Aorta (tissue), 5 donors: ENCODE measurements around the gene GNPTAB. TPM values are rescaled to one million over a fixed set of nuclear protein-coding genes. Genes with fewer than 3 reads are reported as not detected.
"Not testable (repeated sequence)": the region's sequence is repeated elsewhere in the genome, so short reads cannot be mapped to it uniquely, and the experiment has no call there.

Experiments used
- ATAC-seq: fragments of 200-7000 bp; cut with Tn5 transposase; one replicate; pipeline ENCODE4 v1.9.1; 2022; ENCODE audit warnings: moderate library complexity; ENCODE audit not compliant: low FRiP score
- DNase-seq, 2 donors: peaks; one replicate each; pipeline ENCODE4 v3.0.0-alpha.2; 2020
- H3K27ac ChIP-seq, 2 donors: one replicate each; pipeline ENCODE4 v1.5.1; 2013; ENCODE audit warnings: low read length in 2 of 2, mild to moderate bottlenecking in 2 of 2, moderate library complexity in 2 of 2, control low read depth in 1 of 2, inconsistent platforms in 1 of 2, low read depth in 1 of 2
- H3K27me3 ChIP-seq, 2 donors: one replicate each; pipeline ENCODE4 v1.6.1; 2013; ENCODE audit warnings: control low read depth in 1 of 2, low read length in 1 of 2, mild to moderate bottlenecking in 1 of 2, moderate library complexity in 1 of 2; ENCODE audit not compliant: insufficient read depth in 2 of 2, control insufficient read depth in 1 of 2
- H3K36me3 ChIP-seq, 2 donors: one replicate each; pipeline ENCODE4 v1.6.1; 2013; ENCODE audit warnings: control low read depth in 1 of 2, low read length in 1 of 2, mild to moderate bottlenecking in 1 of 2; ENCODE audit not compliant: insufficient read depth in 2 of 2, control insufficient read depth in 1 of 2
- H3K4me1 ChIP-seq, 2 donors: one replicate each; pipeline ENCODE4 v1.6.1; 2013; ENCODE audit warnings: low read length in 2 of 2, control low read depth in 1 of 2, mild to moderate bottlenecking in 1 of 2, moderate library complexity in 1 of 2; ENCODE audit not compliant: insufficient read depth in 2 of 2, control insufficient read depth in 1 of 2
- H3K4me3 ChIP-seq, 2 donors: one replicate each; pipeline ENCODE4 v1.5.1; 2013; ENCODE audit warnings: low read length in 2 of 2, control low read depth in 1 of 2, mild to moderate bottlenecking in 1 of 2
- H3K9me3 ChIP-seq: one replicate; pipeline ENCODE4 v1.6.1; 2013; ENCODE audit warnings: mild to moderate bottlenecking, low read length; ENCODE audit not compliant: control insufficient read depth
- WGBS, 2 donors: extraction: QIAGEN DNeasy Blood & Tissue Kit; methylation state at CpG; one replicate each; pipeline ENCODE4 v1.1.7; 2013; 5-methylcytosine and 5-hydroxymethylcytosine counted together
- intact Hi-C, 2 donors: fragments of 100-400 bp; cut with DNase I; formaldehyde crosslinking; loops; one replicate each; pipeline versions ENCODE4 v1.14.2 to v1.15.0; 2022
- polyA plus RNA-seq, 2 donors: library from polyadenylated mRNA; stranded (reverse); fragments of 200-250 nt; gene quantifications; one replicate each; pipeline ENCODE4 v1.2.3, GENCODE V29; 2013
- total RNA-seq, 2 donors: library from RNA; stranded (reverse); fragmentation: NEBNext Ultra II Directional; extraction: Animal tissue kit (Norgen Biotek cat#: 25700); gene quantifications; one replicate each; pipeline ENCODE4 v1.2.1, GENCODE V29; 2021
- donor health status: healthy with polysubstance abuse.
- donor health status: Bipolar disorder and iron deficiency.
- donor health status: DM: no; HTN: no; CAD: no.
- donor health status: DM: no; HTN: no; CAD: no.
- donor health status: DM: yes; HTN: yes; CAD: no.

The GNPTAB gene
- total and polyA plus RNA-seq, 4 donors = 9.1 to 43.3 (median 19.2) TPM

- WGBS, 2 donors = 20 to 24% methylated on average over 3 of the region's 3 CpGs
- H3K9me3 ChIP-seq = no peaks in the 10 kb centered on the region
- no peaks in the 10 kb centered on the region for H3K36me3 ChIP-seq
- H3K27ac ChIP-seq = no peak overlapping the region
- peaks cover 0 to 2% of the 10 kb centered on the region in 2 donors for H3K4me1 ChIP-seq
- no peaks in the 10 kb centered on the region for H3K27me3 ChIP-seq
- ATAC-seq (peak; percentile 54), DNase-seq (no peak)
- intact Hi-C loops = no loop called here
- no peak overlapping the region for H3K4me3 ChIP-seq
Observed at GRCh38 chr12:101823891-101824290, 6.9 kb downstream of the GNPTAB start.

- Histone ChIP-seq H3K27me3 (no peaks in the 10 kb centered on the region), H3K4me3 (no peak overlapping the region), H3K36me3 (no peaks in the 10 kb centered on the region), H3K4me1 (peaks cover 0 to 2% of the 10 kb centered on the region in 2 donors), H3K9me3 (no peaks in the 10 kb centered on the region), H3K27ac (no peak overlapping the region)
- intact Hi-C loops = no loop called here
- no peak for DNase-seq
- WGBS, 2 donors = 86 to 90% methylated on average over 4 of the region's 4 CpGs
- no peak for ATAC-seq
Observed at GRCh38 chr12:101823039-101823438, 7.7 kb downstream of the GNPTAB start.

- H3K27ac ChIP-seq = no peak overlapping the region
Observed at GRCh38 chr12:101819467-101819866, 11.3 kb downstream of the GNPTAB start.

GRCh38 chr12:101818689-101819088 is 12.1 kb downstream of the GNPTAB start:
- H3K27ac ChIP-seq, H3K4me3 ChIP-seq, H3K4me1 ChIP-seq, H3K36me3 ChIP-seq, DNase-seq, intact Hi-C loops, H3K27me3 ChIP-seq, ATAC-seq, H3K9me3 ChIP-seq: not testable (repeated sequence)
- 97 to 98% methylated on average over 4 of the region's 4 CpGs for WGBS, 2 donors

More at GRCh38 chr12:101819467-101819866, 11.3 kb downstream of the GNPTAB start:
- ATAC-seq (no peak), DNase-seq (no peak)
- WGBS, 2 donors = 93 to 98% methylated on average over 2 of the region's 2 CpGs
- no peaks in the 10 kb centered on the region for H3K36me3 ChIP-seq
- intact Hi-C loops = no loop called here
- no peaks in the 10 kb centered on the region for H3K27me3 ChIP-seq
- no peaks in the 10 kb centered on the region for H3K4me1 ChIP-seq
- no peaks in the 10 kb centered on the region for H3K9me3 ChIP-seq
- H3K4me3 ChIP-seq = no peak overlapping the region

- no peak overlapping the region for H3K27ac ChIP-seq
- no peaks in the 10 kb centered on the region for H3K36me3 ChIP-seq
- intact Hi-C loops = no loop called here
- H3K4me1 ChIP-seq = peaks cover 0 to 2% of the 10 kb centered on the region in 2 donors
- H3K9me3 ChIP-seq = no peaks in the 10 kb centered on the region
- H3K4me3 ChIP-seq = no peak overlapping the region
- WGBS, 2 donors = 93 to 96% methylated on average over 2 of the region's 2 CpGs
- no peak for DNase-seq
- H3K27me3 ChIP-seq = no peaks in the 10 kb centered on the region
- ATAC-seq = no peak
Observed at GRCh38 chr12:101813117-101813516, 17.6 kb downstream of the GNPTAB start.

GRCh38 chr12:101812716-101813115 is 18.0 kb downstream of the GNPTAB start:
- H3K27ac ChIP-seq, H3K36me3 ChIP-seq, H3K9me3 ChIP-seq, H3K4me3 ChIP-seq, DNase-seq, intact Hi-C loops, ATAC-seq, H3K4me1 ChIP-seq, H3K27me3 ChIP-seq: not testable (repeated sequence)
- 94 to 100% methylated on average over 1 of the region's 1 CpG for WGBS, 2 donors

GRCh38 chr12:101811342-101811741 is 19.4 kb downstream of the GNPTAB start:
- 96 to 100% methylated on average over 4 to 6 of the region's 6 CpGs for WGBS, 2 donors
- ATAC-seq, H3K9me3 ChIP-seq, H3K4me3 ChIP-seq, H3K27ac ChIP-seq, H3K36me3 ChIP-seq, intact Hi-C loops, H3K27me3 ChIP-seq, H3K4me1 ChIP-seq, DNase-seq: not testable (repeated sequence)

- WGBS, 2 donors = 81 to 84% methylated on average over 2 of the region's 2 CpGs
- H3K9me3 ChIP-seq = no peaks in the 10 kb centered on the region
- H3K27me3 ChIP-seq = no peaks in the 10 kb centered on the region
- no peak overlapping the region for H3K27ac ChIP-seq
- intact Hi-C loops = no loop called here
- DNase-seq = no peak
- no peak overlapping the region for H3K4me3 ChIP-seq
- peaks cover 0 to 2% of the 10 kb centered on the region in 2 donors for H3K4me1 ChIP-seq
- ATAC-seq = no peak
- no peaks in the 10 kb centered on the region for H3K36me3 ChIP-seq
Observed at GRCh38 chr12:101809208-101809607, 21.6 kb downstream of the GNPTAB start.

- H3K4me3 ChIP-seq = no peak overlapping the region
- intact Hi-C loops = no loop called here
- no peak overlapping the region for H3K27ac ChIP-seq
- H3K36me3 ChIP-seq = no peaks in the 10 kb centered on the region
- H3K4me1 ChIP-seq = peaks cover 0 to 2% of the 10 kb centered on the region in 2 donors
- 93 to 97% methylated on average over 1 of the region's 1 CpG for WGBS, 2 donors
- DNase-seq (no peak), ATAC-seq (no peak)
- no peaks in the 10 kb centered on the region for H3K9me3 ChIP-seq
- no peaks in the 10 kb centered on the region for H3K27me3 ChIP-seq
Observed at GRCh38 chr12:101806265-101806664, 24.5 kb downstream of the GNPTAB start.
